SK-N-SH (cell line): ENCODE data around the gene ST7.

ENCODE experiments used
- CHD2 ChIP-seq: fragments of 150-350 bp; IDR thresholded peaks from 2 replicates; pipeline ENCODE4 v1.6.1; 2018; ENCODE audit warnings: low read length; ENCODE audit not compliant: partially characterized antibody
- EP300 ChIP-seq, 2 experiments: IDR thresholded peaks; 2 replicates each; pipeline versions ENCODE4 v1.4.0 to v1.6.1; 2012; ENCODE audit warnings: borderline replicate concordance in 1 of 2, low read depth in 1 of 2, low read length in 1 of 2
- MXI1 ChIP-seq: IDR thresholded peaks from 2 replicates; pipeline ENCODE4 v1.6.1; 2012; ENCODE audit warnings: mild to moderate bottlenecking, low read depth, low read length, improper control_type of control experiment
- NFIC ChIP-seq: IDR thresholded peaks from 2 replicates; pipeline ENCODE4 v1.4.0; 2012; ENCODE audit warnings: borderline replicate concordance
- POLR2AphosphoS5 ChIP-seq: IDR thresholded peaks from 2 replicates; pipeline ENCODE4 v1.6.1; 2012; ENCODE audit warnings: low read depth, low read length
- RCOR1 ChIP-seq: fragments of 150-350 bp; IDR thresholded peaks from 2 replicates; pipeline ENCODE4 v1.6.1; 2017; ENCODE audit warnings: antibody characterized with exemption, low read length
- TF ChIP-seq, protein P1 (sequence below): IDR thresholded peaks from 2 replicates; pipeline ENCODE4; 2012
- TF ChIP-seq, protein P2 (sequence below): IDR thresholded peaks from 2 replicates; pipeline ENCODE4 v1.6.1; 2012; ENCODE audit warnings: mild to moderate bottlenecking, low read depth, low read length, moderate library complexity
- TF ChIP-seq, protein P3 (sequence below): fragments of 200-600 bp; sonication (generic); IDR thresholded peaks from 2 replicates; pipeline ENCODE4 v1.6.1; 2017; ENCODE audit warnings: antibody characterized with exemption, mild to moderate bottlenecking, moderate library complexity
- TF ChIP-seq, protein P4 (sequence below): IDR thresholded peaks from 2 replicates; pipeline ENCODE4 v1.4.0; 2012; ENCODE audit warnings: low read depth, borderline replicate concordance

DNA sequence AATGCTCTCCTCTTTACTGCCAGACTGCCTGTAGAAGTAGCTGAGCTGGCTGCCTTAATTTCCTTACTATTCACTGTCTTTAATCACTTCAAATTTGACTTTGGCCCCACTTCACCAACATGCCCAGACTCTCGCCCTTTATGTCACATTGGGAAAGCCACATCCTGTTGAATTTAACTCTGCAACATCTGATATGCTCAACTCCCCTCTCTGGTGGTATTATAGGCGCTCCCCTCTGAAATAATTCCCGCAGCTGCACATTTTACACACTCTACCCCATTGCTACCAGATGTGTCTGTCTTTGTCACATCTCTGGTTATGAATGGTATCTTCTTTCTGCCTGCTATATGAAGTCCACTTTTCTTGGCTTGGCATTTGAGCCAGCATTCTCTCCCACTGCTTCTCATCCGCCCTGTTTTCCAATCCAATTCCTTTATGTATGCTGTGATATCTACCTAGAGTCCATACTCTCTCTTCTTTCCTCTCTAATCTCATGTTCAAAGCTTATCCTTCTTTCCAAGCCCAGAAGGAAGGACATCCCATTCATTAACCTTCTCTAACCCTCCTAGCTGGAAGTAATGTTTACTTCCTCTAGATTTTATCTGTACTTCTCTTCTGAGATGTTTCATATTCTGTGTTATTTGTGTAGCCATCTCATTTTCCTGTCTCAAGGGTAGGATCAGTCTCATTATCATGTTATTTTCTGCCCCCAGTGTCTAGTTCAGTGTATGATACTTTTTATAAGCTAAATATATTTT is 134.5 kb downstream of the ST7 start:
- TF ChIP-seq CHD2 (no peak), RCOR1 (no peak), EP300 (IDR thresholded peaks at IDR 0.05; ENCODE audit: borderline replicate concordance in 1 of 2, low read depth in 1 of 2, low read length in 1 of 2) (no peak), MXI1 (no peak), POLR2AphosphoS5 (no peak), NFIC (no peak)
- TF ChIP-seq, protein P1, sequence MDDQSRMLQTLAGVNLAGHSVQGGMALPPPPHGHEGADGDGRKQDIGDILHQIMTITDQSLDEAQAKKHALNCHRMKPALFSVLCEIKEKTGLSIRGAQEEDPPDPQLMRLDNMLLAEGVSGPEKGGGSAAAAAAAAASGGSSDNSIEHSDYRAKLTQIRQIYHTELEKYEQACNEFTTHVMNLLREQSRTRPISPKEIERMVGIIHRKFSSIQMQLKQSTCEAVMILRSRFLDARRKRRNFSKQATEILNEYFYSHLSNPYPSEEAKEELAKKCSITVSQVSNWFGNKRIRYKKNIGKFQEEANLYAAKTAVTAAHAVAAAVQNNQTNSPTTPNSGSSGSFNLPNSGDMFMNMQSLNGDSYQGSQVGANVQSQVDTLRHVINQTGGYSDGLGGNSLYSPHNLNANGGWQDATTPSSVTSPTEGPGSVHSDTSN: no peak
- TF ChIP-seq, protein P2, sequence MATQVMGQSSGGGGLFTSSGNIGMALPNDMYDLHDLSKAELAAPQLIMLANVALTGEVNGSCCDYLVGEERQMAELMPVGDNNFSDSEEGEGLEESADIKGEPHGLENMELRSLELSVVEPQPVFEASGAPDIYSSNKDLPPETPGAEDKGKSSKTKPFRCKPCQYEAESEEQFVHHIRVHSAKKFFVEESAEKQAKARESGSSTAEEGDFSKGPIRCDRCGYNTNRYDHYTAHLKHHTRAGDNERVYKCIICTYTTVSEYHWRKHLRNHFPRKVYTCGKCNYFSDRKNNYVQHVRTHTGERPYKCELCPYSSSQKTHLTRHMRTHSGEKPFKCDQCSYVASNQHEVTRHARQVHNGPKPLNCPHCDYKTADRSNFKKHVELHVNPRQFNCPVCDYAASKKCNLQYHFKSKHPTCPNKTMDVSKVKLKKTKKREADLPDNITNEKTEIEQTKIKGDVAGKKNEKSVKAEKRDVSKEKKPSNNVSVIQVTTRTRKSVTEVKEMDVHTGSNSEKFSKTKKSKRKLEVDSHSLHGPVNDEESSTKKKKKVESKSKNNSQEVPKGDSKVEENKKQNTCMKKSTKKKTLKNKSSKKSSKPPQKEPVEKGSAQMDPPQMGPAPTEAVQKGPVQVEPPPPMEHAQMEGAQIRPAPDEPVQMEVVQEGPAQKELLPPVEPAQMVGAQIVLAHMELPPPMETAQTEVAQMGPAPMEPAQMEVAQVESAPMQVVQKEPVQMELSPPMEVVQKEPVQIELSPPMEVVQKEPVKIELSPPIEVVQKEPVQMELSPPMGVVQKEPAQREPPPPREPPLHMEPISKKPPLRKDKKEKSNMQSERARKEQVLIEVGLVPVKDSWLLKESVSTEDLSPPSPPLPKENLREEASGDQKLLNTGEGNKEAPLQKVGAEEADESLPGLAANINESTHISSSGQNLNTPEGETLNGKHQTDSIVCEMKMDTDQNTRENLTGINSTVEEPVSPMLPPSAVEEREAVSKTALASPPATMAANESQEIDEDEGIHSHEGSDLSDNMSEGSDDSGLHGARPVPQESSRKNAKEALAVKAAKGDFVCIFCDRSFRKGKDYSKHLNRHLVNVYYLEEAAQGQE: no peak
- TF ChIP-seq, protein P3, sequence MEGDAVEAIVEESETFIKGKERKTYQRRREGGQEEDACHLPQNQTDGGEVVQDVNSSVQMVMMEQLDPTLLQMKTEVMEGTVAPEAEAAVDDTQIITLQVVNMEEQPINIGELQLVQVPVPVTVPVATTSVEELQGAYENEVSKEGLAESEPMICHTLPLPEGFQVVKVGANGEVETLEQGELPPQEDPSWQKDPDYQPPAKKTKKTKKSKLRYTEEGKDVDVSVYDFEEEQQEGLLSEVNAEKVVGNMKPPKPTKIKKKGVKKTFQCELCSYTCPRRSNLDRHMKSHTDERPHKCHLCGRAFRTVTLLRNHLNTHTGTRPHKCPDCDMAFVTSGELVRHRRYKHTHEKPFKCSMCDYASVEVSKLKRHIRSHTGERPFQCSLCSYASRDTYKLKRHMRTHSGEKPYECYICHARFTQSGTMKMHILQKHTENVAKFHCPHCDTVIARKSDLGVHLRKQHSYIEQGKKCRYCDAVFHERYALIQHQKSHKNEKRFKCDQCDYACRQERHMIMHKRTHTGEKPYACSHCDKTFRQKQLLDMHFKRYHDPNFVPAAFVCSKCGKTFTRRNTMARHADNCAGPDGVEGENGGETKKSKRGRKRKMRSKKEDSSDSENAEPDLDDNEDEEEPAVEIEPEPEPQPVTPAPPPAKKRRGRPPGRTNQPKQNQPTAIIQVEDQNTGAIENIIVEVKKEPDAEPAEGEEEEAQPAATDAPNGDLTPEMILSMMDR: no peak
- TF ChIP-seq, protein P4, sequence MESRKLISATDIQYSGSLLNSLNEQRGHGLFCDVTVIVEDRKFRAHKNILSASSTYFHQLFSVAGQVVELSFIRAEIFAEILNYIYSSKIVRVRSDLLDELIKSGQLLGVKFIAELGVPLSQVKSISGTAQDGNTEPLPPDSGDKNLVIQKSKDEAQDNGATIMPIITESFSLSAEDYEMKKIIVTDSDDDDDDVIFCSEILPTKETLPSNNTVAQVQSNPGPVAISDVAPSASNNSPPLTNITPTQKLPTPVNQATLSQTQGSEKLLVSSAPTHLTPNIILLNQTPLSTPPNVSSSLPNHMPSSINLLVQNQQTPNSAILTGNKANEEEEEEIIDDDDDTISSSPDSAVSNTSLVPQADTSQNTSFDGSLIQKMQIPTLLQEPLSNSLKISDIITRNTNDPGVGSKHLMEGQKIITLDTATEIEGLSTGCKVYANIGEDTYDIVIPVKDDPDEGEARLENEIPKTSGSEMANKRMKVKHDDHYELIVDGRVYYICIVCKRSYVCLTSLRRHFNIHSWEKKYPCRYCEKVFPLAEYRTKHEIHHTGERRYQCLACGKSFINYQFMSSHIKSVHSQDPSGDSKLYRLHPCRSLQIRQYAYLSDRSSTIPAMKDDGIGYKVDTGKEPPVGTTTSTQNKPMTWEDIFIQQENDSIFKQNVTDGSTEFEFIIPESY: no peak
